DND-41 (cell line): ENCODE measurements around the gene THSD7B.

Experiments used
- CTCF ChIP-seq: IDR thresholded peaks from 2 replicates; pipeline ENCODE4 v1.5.1; 2012; ENCODE audit warnings: borderline replicate concordance, low read length, moderate library complexity, mild to moderate bottlenecking; ENCODE audit not compliant: poor library complexity, severe bottlenecking; ENCODE audit errors: extremely low read depth
- EZH2 ChIP-seq: IDR thresholded peaks from 3 replicates; pipeline ENCODE4 v1.6.1; 2012; ENCODE audit warnings: borderline replicate concordance, low read depth, mild to moderate bottlenecking, moderate library complexity, low read length, inconsistent platforms; ENCODE audit not compliant: severe bottlenecking

- no peak for TF ChIP-seq CTCF
- no peak for TF ChIP-seq EZH2
Measured at GRCh38 chr2:137454886-137455285, 689.5 kb downstream of the THSD7B start.
